GM21737 (cell line): ENCODE data around the gene VSIG10L.
A peak's percentile ranks its signal among the peaks of the same experiment; 100 is the strongest.

Experiments
- ATAC-seq: cut with Tn5 transposase; IDR thresholded peaks from one replicate; pipeline ENCODE4 v1.9.1; 2021; ENCODE audit warnings: mild to moderate bottlenecking, moderate library complexity; ENCODE audit not compliant: unreplicated experiment

VSIG10L gene

DNA sequence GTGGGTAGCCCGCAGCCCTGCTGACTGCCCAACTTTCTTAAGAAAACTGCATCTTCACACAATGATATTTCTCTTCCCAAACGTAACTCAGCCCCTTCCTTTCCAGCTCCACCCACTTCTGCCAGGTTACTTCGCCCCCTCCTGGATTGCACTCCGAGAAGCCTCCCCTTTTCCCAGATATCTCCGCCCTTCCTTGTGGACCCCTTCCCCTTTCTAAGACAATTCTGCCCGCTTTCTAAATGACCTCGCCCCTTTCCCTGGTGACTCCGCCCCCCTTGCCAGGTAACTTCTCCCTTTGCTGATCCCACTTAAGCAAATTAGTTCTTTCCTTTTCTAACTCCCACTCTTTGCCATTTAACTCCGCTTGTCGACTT, 2.6 kb downstream of the VSIG10L start:
- no peak for ATAC-seq

DNA sequence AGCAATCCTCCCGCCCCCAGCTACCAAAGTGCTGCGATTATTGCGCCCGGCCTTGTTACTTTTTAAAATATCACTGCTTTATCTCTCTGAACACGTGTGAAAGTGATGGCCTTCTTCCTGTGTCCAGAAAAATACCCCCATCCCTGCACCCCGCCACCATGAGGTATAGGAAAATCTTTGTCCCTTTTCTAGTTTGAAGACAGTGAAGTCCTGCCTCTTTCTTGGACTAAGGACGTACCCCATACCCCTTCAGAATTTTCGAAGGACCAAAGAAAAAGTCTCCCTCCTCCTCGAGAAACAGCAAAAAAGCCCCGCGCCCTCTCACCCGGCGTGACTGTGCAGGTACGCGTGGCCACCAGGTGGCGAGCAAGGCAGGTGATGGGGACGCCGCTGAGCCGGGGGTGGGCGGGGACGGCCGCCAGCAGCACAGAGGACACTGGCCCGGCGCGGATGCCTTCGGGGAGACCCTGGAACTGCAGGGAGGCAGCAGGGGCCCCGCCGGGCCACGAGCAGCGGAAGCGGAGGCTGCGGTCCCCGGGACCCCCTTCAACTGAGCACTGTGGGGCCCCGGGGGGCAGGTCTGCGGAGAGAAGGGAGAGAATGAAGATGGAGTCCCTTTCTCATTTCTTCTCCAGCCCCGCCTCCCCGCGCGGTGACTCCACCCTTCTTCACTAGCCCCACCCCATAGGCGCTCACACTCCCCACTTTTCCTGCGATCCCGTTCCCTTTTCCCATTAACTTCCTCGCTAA, 3.2 kb downstream of the VSIG10L start:
- ATAC-seq: peak; percentile 45

DNA sequence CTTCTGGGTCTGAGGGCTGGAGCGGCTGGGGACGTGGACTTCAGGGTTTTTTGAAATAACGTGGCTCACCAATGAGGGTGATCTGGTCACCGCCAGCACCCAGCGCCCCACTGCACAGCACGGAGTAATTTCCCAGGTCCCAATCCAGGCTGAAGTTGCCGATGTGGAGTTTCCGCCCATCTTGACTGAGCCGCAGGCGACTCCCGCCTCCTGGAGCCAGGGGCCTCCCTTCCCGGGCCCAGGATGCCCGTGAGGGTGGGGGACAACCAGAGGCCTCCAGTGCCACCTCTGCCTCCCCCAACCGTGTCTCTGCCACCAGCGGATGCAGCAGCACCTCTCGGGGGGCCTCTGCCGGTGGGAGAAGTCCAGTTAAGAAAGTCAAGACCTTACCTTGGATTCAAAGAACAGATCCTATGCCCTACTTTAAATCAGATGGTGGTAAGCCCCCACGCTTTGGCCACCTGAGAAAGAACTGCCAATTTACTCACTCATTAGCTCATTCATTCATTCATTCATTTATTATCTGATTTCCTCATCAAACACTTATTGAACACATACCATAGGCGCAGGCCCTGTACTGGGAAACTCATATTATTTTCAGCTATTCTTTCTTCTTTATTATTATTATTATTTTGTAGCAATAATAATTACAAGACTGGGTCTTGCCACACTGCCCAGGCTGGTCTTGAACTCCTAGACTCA, 3.9 kb downstream of the VSIG10L start:
- ATAC-seq: no peak

DNA sequence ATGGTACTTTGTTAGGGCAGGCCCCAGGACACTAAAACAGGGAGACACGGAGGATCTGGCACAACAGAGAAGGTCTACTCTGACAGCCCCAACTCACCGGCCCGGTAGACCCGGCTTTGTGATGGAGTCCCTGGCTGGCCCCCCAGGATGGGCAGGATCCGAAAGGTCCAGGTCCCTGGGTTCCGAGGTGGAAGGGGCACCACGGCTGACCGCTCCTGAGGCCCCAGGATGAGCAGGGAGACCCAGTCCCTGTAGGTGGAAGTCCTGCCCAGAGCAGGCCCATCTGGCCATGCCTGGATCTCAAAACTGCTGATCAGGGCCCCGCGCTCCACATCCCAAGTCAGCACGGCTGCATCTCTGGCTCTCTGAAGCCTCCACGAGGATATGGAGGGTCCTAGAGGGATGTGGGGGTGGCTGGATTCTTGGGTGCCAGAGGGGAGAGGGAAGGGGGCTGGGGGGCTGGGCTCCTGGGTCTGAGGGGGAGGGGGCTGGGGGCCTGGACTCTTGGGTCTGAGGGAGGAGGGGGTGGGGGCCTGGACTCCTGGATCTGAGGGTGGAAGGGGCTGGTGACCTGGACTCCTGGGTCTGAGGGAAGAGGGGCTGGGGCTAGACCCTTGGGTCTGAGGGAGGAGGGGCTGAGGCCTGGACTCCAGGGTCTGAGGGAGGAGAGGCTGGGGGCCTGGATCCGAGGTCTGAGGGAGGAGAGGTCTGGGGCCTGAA, 4.6 kb downstream of the VSIG10L start:
- no peak for ATAC-seq

DNA sequence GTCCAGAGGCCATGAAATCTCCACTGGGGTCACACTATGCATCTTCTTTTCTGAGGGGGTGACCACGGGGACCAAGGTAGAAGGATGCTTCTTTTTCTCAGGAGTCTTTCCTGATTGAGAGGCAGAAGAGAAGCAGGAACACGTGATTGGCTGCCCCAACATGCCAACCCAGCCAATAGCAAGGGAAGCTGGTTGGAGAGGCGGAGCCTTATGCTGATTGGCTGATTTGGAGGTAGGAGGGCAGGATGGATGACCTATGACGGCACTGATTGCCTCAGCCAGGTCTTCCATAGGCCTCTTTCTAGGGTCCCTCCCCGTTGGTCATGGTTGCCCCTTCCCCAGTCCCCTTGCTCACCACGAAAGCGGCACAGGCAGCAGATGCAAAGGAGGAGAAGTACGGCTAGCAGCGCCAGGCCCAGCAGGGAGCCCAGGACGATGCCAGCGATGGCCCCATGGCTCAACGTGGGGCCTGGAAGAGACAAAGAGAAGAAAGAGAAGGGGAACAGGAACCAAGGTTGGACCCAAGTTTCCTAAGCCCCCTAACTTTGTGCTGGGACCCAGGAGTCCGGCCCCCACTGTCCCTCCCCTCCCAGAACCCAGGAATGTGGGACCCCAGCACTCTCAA, 8.0 kb downstream of the VSIG10L start:
- no peak for ATAC-seq

DNA sequence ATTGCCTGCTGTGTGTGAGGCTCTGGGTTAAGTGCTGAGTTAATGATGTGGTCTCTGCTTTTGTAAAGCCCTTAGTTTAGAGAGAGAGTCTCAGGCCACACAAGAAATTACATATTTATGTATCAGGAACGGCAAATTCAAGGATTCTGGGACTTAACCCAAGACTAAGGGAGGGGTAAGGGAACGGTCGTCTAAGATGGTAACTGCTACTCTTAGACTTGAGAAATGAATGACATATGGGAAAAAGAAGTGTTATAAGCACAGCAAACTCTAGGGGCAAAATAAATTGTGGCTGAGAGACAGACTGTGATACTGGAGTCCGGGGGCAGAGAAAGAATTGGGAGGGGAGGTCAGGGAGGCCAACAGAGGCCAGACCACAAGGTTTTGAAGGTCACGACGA, 10.2 kb downstream of the VSIG10L start:
- ATAC-seq: no peak

DNA sequence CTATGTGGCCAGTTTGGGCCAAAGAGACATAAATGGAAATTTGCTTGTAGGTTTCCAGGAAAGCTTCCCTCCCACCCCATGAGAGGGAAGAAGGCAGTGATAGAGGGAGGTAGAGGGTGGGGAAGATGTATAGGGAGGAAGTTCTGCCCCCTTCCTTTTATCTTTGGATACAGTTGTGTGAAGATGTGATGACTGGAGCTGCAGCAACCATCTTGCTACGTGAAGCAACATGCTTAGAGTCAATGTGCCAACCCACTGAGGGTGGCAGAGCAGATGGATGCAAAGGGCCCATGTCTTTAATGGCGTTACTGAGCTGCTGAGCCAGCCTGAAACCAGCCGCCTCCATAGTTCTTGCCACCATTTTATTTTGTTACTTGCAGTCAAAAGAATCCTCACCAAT, 10.7 kb downstream of the VSIG10L start:
- ATAC-seq: no peak

DNA sequence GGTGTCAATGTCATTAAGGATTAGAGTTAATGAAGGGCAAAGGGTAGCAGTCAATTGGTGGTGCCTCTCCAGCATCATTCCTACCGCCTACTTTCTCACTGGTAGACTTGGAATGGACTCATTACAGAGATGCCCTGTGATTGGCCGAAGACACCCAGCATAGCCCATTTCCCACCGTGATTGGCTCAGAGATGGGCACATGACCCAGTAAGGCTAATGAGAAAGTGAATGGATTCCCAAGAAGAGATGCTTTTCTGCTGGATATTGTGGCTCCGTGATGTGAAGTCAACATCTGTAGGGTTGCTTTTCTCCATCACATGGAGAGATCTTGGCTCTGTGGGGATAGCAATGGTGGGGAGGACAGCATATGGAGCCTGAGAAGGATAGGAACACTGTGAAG, 11.6 kb downstream of the VSIG10L start:
- no peak for ATAC-seq

DNA sequence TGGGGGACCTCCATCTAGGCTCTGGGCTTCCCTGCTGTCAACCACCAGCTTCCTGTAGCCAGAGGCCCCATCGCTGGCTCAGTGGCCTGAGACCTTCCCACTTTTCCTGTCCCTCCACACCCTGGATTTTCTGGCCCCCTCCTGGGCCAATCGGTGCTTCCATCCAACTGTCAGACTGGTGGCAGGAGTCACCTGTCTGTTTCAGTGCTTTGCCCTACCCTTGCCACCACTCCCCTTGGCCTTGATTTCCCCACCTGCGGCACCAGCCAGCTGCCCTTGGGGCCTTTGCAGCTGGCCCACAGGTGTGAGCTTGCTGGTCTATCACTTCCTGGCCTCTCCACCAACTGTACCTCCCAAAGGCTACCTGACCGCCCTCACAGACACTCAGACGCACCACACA, 12.5 kb downstream of the VSIG10L start:
- no peak for ATAC-seq

DNA sequence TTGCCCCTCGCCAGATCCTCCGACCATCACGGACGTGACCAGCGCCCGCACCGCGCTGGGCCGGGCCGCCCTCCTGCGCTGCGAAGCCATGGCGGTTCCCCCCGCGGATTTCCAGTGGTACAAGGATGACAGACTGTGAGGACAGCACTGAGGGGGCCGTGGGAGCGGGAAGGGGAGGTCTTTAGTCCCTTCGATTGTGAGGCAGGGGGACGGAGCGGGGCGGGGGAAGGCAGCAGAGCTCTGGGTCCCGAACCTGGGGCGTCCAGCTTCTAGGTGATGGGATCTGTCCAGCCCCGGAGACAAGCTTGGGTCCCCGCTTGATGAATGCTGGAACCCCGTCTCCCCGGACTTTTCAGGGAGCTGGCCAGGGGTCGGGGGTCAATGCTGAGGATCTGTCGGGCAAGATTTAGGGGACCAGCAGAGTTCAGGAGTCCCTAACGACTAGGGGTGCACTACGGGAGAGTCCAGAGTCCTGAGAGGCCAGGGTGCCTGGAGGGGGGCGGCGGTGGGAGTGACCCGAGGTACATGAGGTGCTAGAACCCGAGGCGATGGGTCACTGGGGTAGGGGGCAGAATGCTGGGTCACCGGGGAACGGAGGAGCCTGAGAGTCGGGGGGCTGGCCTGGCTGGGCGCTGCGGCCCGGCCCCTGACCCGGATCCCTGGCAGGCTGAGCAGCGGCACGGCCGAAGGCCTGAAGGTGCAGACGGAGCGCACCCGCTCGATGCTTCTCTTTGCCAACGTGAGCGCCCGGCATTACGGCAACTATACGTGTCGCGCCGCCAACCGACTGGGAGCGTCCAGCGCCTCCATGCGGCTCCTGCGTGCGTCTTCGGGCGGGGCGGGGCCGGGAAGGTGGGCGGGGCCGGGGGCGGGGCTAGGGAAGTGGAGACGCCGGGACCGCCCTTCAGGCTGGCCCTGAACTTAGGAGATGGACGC, 14.6 kb downstream of the VSIG10L start:
- no peak for ATAC-seq

DNA sequence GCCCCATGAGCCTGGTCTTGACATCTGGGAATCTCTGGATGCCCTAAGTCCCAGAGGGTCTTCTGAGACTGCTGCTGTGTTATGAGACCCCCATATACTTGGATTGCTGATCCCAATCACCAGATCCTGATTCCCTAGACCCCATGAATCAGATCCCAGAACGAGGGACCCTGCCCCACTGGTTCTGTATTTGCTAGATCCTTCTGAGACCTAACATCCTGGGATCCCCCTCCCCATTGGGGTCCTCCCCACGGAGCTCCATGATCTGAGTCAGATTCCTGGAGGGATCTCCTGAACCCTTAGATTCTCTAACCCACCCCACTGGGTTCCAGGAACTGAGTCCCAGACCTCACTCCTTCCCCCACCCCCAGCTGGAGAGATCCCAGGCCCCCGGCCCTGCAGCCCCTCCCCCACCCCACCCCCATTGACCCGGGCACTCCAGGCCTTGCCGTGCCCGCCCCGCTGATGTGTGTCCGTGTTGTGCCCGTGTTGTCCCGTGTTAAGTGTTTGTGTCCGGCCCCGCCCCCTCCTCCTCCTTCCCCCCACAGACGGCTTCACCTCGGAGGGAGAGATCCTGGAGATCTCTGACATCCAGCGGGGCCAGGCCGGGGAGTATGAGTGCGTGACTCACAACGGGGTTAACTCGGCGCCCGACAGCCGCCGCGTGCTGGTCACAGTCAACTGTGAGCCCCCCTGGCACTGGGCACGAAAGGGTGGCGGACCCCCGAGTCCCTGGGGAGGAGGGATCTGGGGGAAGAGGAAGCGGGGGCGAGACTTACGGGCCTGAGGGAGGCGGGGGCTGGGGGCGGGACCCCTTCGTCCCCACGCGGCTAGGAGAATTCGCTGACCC, 15.5 kb downstream of the VSIG10L start:
- no peak for ATAC-seq

DNA sequence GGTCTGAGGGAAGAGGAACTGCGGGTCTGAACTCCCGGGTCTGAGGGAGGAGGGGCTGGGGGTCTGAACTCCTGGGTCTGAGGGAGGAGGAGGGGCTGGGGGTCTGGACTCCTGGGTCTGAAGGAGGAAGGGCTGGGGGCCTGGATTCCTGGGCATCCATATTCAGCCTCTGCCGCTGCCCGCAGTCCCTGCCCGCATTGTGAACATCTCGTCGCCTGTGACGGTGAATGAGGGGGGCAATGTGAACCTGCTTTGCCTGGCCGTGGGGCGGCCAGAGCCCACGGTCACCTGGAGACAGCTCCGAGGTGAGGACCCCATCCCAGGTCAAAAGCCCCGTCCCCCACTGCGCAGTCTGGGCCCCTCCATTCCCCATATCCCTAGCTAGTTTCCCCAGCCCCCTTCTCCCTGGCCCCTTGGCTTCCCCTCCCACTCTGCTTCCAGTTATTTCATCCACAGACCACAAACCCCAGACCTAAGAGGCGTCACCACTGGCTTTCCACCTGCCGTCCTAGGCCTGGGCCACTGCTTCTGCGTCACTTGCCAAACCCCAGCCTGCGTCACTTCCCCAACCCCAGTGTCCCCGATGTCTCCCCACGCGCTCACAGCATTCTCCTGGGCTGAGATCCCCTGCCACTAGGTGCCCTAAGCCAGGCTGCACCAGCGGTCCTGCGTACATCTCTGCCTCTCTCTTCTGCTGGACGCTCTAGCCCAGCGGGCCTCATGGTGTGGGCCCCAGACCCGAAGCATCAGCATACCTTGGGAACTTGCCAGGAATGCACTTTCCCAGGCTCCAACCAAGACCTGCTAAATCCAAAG, 16.6 kb downstream of the VSIG10L start:
- no peak for ATAC-seq

DNA sequence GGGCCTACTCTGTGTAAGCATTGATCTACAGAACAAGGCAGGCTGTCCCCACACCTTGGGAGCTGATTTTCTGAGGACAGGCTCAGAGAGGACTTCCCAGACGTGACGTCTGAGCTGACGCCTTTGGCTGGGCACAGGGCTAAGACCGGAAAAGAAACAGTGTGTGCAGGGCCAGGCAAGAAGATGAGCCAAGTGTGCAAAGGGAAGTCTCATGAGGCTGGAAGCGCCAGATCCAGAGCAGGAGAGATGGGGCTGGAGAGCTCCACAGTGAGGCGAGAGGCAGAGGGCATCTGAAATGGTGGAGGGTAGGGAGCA, 17.8 kb downstream of the VSIG10L start:
- ATAC-seq: no peak

DNA sequence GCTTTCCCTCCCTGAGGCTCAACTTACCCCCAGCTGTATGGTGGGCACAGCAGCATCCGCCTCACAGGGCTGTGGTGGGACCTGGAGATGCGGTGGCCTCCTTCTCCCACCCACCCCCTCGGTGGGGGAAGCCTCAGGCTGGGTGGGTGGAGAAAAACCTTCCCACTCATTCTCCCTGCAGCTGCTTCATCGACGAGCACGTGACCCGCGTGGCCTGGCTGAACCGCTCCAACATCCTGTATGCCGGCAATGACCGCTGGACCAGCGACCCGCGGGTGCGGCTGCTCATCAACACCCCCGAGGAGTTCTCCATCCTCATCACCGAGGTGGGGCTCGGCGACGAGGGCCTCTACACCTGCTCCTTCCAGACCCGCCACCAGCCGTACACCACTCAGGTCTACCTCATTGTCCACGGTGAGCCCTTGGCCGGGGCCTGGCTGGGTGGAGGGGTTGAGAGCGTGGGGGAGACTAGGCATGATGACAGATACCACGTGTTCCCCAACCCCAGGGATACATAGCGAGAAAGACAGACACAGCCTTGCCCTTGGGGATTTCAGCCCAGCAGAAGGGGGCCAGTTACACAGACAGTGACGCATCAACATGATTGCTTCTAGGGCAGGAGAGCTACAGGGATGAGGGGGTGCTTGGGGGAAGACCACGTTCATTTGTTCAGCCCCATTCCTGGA, 18.3 kb downstream of the VSIG10L start:
- no peak for ATAC-seq

DNA sequence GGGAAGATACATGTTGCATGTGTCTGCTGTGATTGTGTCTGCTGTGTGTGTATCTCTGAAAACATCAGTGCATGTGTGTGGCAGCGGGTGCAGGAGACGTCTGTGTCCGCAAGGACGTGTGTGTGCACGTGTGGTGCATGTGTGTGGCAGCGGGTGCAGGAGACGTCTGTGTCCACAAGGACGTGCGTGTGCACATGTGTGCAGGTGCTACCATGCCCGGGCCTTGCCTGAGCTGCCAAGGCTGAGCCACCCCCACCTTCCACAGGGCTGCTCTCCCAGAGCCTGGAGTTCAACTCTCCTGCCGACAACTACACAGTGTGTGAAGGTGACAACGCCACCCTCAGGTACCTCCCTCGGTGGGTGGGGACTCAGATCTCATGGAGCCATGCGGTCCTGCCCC, 20.1 kb downstream of the VSIG10L start:
- no peak for ATAC-seq

DNA sequence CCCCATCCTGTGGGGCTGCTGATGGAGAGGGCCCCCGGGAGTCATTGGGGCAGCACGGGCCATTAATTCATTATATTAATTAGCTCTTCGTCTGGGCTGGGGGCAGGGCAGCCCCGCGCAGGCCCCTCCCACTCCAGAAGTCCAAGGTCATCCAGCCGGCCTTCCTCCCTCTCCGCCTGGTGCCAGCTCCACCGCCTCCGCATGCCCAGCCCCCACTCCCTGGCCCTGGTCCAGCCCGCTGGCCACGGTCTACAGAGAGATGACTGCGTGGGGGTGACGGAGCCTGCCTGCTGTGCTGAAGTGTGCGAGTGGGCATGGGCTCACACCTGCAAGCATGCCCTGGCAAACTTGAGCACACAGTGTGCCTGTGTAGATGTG, 21.7 kb downstream of the VSIG10L start:
- ATAC-seq: no peak

DNA sequence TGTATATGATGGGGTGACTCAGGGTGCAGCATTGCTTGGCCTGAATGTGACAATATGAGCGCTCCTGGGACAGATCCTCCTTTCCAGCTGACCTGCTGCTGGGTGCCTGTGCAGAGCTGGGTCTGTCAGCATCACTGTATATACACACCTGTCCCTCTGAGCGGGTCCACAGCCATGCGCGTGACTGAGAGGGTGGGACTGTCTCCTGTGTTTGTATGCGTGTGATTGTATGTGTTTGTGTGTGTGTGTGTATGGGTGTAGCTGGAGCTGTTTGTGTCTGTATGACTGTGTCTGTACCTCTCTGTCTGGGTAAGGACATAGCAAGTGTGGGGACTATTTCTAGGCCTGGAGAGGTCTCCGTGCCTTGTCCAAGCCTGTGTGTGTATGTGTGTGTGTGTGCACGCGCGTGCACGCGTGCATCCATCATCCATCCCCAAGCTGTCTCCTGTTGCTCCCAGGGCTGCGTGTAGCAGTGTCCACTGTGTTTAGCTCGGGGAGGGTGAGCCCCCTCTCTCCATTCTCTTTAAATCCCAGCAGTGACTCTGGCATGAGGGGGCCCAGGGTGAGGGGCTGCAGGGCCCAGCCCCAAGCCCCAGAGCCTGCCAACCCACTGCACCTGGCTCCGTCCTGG, 22.2 kb downstream of the VSIG10L start:
- no peak for ATAC-seq
